ENCODE measurements around the gene STKLD1.
"Not testable (repeated sequence)": the region's sequence is repeated elsewhere in the genome, so short reads cannot be mapped to it uniquely, and the experiment has no call there.

The STKLD1 gene

DNA sequence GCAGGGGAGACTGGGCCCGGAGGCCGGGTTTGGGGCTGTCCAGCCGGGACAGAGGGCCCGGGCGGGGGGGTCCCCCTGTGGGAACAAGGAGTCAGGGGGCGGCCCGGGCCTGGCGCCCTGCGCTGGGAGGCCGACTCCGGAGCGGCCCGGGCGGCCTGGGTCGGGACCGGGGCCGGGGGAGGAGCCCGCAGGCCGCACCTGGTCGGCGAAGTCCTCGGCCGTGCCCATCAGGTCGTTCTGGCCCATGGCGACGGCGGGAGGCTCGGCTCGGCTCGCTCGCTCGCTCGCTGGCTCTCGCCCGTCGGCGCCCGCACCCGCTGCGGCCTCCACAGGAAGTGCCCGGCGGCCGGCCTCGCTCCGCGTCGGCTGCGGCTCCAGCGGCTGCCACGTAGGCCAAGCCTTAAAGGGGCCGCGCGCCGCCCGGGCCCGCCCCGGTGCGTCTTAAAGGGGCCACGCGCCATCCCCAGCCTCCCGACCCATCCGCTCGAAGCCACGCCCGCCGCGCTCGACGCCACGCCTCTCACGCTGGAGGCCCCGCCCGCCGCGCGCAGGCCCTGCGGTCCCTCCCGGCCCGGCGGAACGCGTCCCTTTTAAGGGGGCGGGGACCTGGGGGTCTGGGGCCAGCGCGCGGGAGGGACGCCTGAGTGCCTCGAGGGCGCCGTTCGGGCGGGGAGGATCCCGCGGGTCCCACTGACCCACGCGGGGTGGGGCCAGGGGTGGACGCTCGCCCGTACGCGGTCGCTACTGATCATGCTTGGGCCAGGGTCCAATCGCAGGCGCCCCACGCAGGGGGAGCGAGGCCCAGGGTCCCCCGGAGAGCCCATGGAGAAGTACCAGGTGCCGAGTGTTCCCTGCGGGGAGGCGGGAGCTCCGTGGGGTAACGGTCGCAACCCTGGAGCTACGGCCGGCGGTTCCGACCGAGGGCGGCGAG lies at the start of gene STKLD1, which contains the start of gene SURF4:
STKLD1 (plus strand) TSS at position 643 of the 931 bp plus-strand sequence; CDS start at position 751, 108 bp downstream.
SURF4 (minus strand) TSS at position 337 of the 931 bp plus-strand sequence; CDS start at position 246, 91 bp downstream.
- in situ Hi-C loops (cut with MboI; ENCODE audit: low pct_unique_long_range_greater_than_20kb, low sequenced_read_pairs) = no loop called here
- DNase-seq = peak; percentile 97

- DNase-seq; in situ Hi-C loops (cut with MboI; ENCODE audit: low pct_unique_long_range_greater_than_20kb, low sequenced_read_pairs): not testable (repeated sequence)
Observed at GRCh38 chr9:133327021-133327420, 49.1 kb upstream of the STKLD1 start.

GRCh38 chr9:133327834-133328484 lies 48.2 kb upstream of the STKLD1 start:
- in situ Hi-C loops (cut with MboI; ENCODE audit: low pct_unique_long_range_greater_than_20kb, low sequenced_read_pairs) = no loop called here
- no peak for DNase-seq

DNA sequence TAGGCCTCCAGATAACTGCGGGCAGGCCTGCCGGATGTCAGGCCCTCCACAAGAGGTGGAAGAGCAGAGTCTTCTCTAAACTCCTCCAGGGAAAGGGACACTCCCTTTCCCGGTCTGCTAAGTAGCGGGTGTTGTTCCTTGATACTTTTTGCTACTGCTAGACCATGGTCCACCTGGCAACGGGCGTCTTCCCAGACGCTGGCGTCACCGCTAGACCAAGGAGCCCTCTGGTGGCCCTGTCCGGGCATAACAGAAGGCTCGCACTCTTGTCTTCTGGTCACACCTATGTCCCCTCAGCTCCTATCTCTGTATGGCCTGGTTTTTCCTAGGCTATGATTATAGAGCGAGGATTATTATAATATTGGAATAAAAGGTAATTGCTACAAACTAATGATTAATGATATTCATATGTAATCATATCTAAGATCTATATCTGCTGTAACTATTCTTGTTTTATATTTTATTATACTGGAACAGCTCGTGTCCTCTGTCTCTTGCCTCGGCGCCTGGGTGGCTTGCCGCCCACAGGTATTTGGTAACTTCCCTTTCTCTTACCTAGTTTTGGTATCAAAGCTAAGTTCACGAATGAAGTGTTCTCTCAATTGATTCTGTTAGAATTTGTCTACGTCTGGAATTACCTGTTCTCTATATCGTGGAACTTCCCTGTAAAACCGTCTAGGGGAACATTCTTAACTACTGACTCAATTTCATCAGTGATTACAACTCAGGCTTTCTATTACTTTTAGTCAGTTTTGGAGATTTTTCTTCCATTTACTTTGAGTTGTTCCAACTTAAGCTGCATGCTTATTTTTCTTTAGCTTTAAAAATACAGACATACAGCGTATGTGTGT lies 46.6 kb upstream of the STKLD1 start:
- peak; percentile 50 for DNase-seq
- in situ Hi-C loops (cut with MboI; ENCODE audit: low pct_unique_long_range_greater_than_20kb, low sequenced_read_pairs) = not testable (repeated sequence)

DNA sequence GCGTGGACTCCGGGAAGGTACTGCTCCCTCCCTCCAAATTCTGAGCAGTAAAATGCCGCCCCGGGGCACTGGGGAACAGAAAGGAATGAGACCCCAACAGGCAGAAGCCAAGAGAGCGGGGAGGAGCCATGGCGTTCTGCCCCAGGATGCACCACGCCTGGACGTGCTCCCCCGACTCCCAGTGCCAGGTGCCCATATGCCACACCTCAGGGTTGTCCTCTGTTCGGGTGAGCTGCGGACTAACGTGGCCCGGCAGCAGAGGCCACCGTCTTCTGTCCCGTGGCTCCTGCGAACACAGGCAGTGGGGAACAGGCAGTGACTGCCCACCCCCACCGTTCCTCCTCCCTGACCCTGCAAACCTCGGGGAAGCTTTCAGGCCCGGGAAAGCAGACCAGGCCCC lies 44.9 kb upstream of the STKLD1 start:
- no peak for DNase-seq
- in situ Hi-C loops (cut with MboI; ENCODE audit: low pct_unique_long_range_greater_than_20kb, low sequenced_read_pairs) = no loop called here

DNA sequence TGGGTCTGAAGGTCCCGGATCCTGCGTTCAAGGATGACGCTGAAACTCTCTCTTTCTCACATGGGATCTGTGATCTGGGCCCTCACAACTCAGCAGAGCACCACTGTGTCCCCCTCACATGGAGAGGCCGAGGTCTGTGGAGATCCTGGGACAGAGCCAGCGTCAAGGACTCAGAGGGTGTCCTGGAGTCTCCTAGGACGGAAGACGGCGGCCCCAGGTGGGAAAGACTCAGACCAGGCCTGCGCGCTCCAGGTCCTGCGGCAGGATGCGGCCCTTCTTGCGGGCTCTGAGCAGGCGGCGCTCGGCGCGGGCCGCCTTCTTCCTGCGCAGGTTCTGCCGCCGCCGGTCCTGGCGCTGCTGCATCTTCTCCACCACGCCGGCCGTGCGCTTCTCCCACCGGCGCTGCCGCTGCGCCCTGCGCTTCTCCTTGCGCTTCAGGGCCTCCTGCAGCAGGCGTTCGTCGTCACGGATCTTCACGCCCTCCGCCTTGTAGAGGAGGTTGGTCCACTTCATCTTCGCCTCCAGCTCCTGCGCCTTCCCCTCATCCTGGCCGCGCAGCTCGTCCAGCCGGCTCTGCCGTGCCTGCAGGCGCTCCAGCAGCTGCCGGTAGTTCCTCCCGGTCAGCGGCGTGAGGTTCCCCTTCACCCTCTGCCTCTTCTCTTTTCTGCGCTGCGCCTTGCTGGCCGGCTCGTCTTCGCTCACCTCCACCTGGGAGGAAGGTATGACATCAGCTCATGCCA lies 44.4 kb upstream of the STKLD1 start:
- DNase-seq = no peak
- in situ Hi-C loops (cut with MboI; ENCODE audit: low pct_unique_long_range_greater_than_20kb, low sequenced_read_pairs) = no loop called here

DNA sequence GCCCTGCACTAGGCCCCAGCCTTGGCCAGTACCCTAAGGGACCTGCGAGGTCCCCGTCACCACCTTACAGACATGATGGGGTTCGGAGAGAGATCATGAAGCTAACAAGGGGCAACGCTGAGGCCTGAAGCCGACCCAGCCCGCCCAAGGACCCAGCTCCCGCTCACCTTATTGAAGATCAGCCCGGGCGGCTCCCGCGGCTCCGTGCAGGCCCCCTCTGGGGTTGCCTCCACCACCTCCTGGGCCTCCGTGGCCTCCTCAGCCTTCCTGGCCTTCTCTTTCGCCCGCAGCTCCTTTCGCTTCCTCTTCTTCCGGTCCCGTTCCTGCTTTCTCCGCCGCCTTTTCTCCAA lies 43.8 kb upstream of the STKLD1 start:
- DNase-seq = no peak
- in situ Hi-C loops (cut with MboI; ENCODE audit: low pct_unique_long_range_greater_than_20kb, low sequenced_read_pairs) = no loop called here

DNA sequence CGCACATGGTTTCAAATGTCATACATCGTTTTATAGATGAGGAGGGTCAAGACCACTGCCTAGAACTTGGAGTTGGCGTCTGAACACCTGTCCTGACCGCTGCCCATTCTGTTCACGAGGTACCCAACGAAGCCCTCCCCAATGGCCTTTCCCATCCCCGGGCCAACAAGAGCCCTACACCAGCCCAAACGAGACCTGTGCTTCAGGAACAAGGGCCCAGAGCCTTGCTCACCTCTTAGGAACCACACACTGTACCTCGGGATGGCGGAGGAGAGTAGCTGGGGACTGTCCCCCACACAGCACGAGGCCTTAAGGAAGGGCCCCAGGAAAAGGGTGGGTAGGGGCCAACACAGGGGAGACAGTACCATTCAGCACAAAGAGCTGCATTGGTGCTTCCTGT lies 43.2 kb upstream of the STKLD1 start:
- DNase-seq = no peak
- in situ Hi-C loops (cut with MboI; ENCODE audit: low pct_unique_long_range_greater_than_20kb, low sequenced_read_pairs) = no loop called here

DNA sequence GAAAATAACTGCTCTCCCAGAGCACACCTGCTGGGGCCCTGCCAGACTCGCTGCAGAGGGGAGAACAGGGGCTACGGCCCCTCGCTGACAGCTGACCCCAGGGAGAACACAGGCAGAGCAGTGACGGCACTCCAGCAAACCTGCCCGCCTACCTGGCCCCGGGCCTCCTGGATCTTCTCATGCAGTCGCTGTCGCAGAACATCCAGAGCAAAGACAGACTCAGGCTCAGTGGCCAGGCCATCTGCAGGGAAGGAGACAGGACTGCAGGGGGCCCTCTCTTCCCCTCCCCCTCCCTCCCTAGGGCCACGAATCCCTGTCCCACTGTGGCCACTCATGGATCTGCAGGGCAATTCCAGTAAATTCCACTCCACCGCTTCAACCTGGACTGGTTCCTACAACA lies 42.6 kb upstream of the STKLD1 start:
- DNase-seq = no peak
- in situ Hi-C loops (cut with MboI; ENCODE audit: low pct_unique_long_range_greater_than_20kb, low sequenced_read_pairs) = no loop called here

DNA sequence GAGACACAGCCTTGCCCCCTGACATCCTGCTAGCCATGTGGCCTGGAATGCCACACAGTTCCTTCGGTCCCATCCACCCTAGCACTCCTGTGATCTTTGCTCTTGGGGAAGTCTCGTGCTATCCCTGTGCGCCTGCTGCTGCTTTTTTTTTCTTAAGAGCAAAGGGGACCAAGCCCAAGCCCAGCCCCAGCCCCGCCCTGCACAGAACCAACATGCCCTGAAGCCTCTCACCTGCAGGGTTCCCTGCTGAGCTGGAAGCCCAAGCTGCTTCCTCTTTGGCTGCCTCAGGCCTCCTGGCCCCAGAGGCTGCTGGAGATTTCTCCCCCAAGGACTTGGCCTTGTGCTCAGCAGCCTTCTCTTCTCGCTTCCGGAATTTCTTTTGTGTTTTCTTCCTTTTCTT lies 42.0 kb upstream of the STKLD1 start:
- DNase-seq = no peak
- in situ Hi-C loops (cut with MboI; ENCODE audit: low pct_unique_long_range_greater_than_20kb, low sequenced_read_pairs) = no loop called here

GRCh38 chr9:133334888-133335287 lies 41.3 kb upstream of the STKLD1 start:
- in situ Hi-C loops (cut with MboI; ENCODE audit: low pct_unique_long_range_greater_than_20kb, low sequenced_read_pairs) = not testable (repeated sequence)

GRCh38 chr9:133335924-133336811 lies 40.0 kb upstream of the STKLD1 start, which contains the start of gene SURF6:
TSS of gene SURF6 (minus strand) at chr9:133336188. CDS start at chr9:133336132, 56 bp downstream.
- in situ Hi-C loops (cut with MboI; ENCODE audit: low pct_unique_long_range_greater_than_20kb, low sequenced_read_pairs) = no loop called here
- DNase-seq = peak; percentile 93

More at GRCh38 chr9:133334888-133335287, 41.3 kb upstream of the STKLD1 start:
- DNase-seq = not testable (repeated sequence)

- DNase-seq = no peak
- in situ Hi-C loops (cut with MboI; ENCODE audit: low pct_unique_long_range_greater_than_20kb, low sequenced_read_pairs) = no loop called here
Observed at GRCh38 chr9:133339641-133340040, 36.5 kb upstream of the STKLD1 start.

DNA sequence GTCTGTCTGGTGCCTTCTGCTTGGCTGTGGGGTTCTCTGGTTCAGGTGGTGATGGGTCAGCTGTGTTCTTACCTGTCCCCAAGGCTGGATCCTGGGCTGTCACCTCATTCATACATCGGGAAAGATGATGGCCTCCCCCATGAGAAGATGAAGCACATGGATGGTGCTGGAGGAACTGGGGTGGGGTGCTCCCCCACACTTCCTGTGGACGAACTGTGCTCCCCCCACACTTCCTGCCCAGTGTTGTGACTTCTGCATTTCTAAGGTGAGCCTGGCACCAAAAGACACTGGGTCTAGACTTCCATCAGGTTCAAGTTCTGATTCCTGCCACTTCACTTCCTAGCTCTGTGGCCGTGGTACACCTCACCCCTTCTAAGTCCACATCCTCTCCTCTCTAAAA lies 35.9 kb upstream of the STKLD1 start:
- peak; percentile 79 for DNase-seq

DNA sequence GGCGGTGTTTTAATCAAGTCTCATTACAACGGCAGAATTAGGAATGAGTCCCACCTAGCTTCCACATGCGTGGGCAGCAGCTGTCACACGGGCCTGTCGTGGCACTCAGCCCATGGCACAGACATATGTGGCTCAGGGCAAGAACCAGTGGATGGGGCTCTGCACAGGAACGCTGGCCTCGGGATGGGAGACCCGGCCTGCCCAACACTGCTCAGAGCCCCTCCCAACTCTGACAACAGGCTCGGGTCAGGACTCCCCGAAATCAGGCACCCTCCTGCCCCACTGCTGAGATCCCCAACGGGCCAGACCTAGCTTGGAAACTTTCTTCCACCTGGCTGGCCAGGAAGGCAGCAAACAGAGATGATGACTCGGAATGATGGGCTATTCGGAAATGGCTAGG lies 35.2 kb upstream of the STKLD1 start:
- no peak for DNase-seq
- in situ Hi-C loops (cut with MboI; ENCODE audit: low pct_unique_long_range_greater_than_20kb, low sequenced_read_pairs) = no loop called here

More for the DNA sequence above, 35.9 kb upstream of the STKLD1 start:
- in situ Hi-C loops (cut with MboI; ENCODE audit: low pct_unique_long_range_greater_than_20kb, low sequenced_read_pairs) = no loop called here

GRCh38 chr9:133341369-133342068 lies 34.6 kb upstream of the STKLD1 start:
- in situ Hi-C loops (cut with MboI; ENCODE audit: low pct_unique_long_range_greater_than_20kb, low sequenced_read_pairs) = no loop called here

DNA sequence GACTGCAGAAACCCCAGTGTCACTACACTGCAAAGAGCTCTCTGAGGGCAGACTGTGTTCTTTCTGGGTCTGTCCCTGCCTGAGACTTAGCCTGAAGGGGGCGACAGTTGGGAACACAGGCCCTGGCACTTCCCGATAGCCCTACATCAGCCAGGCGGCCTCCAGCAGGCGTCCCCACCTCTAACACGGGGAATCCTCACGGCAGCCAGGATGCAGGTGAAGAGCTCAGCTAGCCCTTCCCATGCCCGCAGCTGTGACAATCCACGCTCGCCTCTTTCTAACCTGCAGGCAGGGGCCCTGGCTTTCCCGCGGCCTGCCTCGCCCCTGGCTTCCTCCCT lies 34.1 kb upstream of the STKLD1 start:
- in situ Hi-C loops (cut with MboI; ENCODE audit: low pct_unique_long_range_greater_than_20kb, low sequenced_read_pairs) = no loop called here
- no peak for DNase-seq

More at GRCh38 chr9:133341369-133342068, 34.6 kb upstream of the STKLD1 start:
- no peak for DNase-seq

All from KBM-7 (cell line).